Measurements from ENCODE around the gene ARAP2.

The ARAP2 gene

DNA sequence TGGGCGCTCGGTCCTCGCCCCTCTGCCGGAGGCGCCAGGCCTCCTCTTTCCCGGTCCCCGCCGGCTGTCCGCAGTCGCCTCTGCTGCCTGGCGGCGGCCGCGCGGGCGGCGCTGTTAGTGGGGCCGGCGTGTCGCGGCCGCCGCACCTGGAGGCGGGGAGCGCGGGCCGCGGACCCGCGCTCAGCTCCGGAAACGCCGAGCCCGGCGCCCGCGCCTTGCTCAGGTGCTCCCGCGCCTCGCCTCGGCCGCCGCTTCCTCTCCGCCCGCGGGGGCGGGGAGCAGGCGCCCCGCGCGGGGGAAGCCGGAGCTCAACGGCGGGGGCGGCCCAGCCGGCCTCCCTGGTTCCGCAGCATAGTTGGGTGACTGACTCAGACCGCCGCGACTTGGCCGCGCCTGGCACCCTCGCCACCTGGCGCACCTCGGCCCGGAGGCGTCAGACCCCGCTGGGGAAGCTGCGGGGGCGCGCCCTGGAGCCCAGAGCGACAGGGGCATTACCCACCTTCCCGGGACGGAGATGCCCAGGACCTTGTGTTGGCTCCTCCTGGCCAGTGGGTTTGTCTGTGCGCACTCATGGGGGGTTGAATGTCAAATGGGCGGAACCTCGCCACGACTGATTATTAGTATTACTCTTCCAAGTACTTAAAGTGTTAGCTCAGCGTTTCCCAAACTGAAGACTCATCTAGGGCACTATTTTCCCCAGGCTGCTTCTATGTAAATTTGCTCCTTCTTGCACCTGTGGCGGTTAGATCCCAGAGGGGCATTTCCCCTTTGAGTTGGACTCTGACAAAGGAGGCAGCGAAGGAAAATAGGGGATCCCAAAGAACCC, at the start of gene ARAP2:
TSS of gene ARAP2 (minus strand) at position 258 of the 826 bp plus-strand sequence. CDS start 15,028 bp downstream, outside the sequence.
- DNase-seq: peak; percentile 47

- DNase-seq: no peak
Measured at GRCh38 chr4:36292556-36293188, 48.4 kb upstream of the ARAP2 start.

GRCh38 chr4:36290641-36291040, 46.3 kb upstream of the ARAP2 start:
- no peak for DNase-seq

DNA sequence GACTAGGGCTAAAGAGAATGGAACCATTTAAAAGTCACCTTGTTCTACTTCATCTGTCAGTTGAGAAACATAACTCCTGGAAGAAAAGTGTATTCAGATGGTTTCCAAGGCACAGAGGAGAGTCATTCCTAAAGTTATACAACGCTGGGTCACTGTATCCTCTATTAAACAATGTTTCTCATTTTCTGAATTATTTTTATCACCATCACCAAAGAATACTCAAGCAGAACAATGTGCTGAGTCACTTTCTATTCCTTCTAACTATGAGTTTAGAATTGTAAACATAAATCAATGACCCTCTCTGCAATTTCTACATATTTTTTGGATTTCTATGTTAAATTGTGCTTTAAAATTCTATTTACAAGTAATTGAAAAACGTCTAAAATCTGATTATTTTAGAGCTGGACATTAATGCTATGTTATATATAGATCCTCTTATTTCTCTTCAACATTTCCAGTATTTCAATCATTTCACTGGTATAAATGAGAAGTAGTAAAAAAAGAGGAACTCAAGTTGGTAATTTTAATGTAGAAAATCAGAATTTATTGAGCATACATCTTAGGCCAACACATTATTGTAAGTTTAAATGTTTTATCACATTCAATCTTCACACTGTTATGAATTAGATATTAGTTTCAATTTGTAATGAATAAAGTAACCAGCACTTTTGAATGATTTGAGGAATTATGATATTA, 44.6 kb upstream of the ARAP2 start:
- no peak for DNase-seq

- no peak for DNase-seq
Measured at GRCh38 chr4:36286481-36286871, 42.2 kb upstream of the ARAP2 start.

GRCh38 chr4:36285784-36286480, 41.6 kb upstream of the ARAP2 start:
- DNase-seq: no peak

DNA sequence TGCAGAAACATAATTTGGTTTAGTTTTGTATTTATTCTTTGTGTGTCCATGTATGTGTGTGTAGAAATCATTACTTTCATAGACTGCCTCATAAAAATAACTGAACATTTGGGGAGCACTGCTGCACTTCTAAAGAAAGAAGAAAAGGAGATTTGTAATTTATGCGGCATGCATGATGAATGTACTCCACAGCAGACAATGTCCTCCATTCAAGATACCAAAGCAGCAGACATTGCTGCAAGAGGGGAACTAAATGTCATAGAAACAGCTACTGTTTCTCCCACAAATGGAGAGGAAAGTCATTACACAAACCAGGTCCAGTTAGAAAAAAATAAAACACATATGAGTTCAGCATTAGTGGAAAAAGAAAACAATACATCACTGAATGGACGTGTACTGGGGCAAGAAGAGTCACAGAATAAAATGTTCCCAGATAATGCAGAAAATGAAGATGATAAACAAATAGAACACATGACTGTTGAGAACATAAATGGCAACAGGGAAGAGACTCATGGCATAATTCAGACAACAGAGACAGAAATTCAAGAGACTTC, 39.7 kb upstream of the ARAP2 start:
- no peak for DNase-seq

GRCh38 chr4:36282503-36283030, 38.3 kb upstream of the ARAP2 start:
- DNase-seq: no peak

- DNase-seq: no peak
Measured at GRCh38 chr4:36281384-36282106, 37.2 kb upstream of the ARAP2 start, which contains the start of gene DTHD1. Gene DTHD1, plus strand, starts transcription at chr4:36281616. Its CDS starts 143 bp downstream, at chr4:36281759.

DNA sequence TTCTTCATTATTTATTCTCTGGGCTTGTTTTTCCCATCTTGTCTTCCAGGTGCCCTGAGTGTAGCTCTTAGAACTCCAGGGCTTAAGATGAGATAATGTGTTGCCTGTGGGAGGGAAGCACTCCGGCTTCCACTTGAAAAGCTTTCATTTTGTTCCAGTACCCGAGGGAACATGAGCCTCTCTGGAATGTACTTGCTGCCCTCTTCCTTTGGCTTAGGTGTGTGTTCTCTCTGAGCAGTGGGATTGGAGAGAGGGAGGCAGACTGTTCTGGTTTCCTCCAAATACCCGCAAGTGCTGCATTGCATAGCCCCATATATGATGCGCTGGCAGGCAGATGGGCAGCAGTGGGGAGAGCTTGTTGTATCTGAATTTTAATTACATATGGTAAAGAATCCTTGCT, 36.2 kb upstream of the ARAP2 start:
- DNase-seq: no peak

GRCh38 chr4:36278789-36279188, 34.5 kb upstream of the ARAP2 start:
- DNase-seq: no peak

DNA sequence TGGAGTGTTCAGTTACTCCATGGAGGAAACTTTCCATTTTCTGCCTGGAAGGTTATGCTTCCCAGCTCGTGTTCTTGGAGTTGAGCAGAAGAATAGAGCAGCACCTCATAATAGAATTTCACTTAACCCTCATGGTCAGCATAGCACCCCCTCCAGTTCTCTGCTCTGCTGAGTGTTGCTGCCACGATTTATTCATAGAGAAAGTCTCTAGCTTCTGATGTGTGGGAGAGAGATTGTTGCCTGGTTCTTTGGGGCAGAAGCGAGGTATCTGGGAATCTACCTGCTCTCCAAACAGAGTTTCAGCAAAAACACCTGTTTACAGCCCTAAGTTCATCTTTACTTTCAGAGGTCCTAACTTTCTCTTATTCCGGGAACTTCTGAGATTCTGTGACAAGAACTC, 33.2 kb upstream of the ARAP2 start:
- DNase-seq: no peak

DNA sequence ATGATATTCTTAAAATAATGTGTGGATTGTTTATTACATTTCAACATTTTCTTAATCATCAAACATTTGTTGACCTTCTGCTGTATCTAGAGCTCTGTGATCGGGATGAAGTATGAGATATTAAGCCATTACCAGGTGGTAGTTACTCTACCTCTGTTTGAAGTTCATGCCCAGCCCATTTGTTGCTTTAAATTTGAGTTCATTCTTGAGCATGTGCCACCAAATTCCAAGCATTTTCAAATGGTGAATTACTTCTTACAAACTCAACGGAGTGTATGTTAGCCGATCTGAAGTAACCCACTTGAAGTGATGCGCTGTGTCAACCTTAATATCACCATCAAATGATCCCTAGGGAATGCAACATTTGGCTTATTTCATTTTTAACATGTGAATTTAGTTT, 29.8 kb upstream of the ARAP2 start:
- DNase-seq: no peak

GRCh38 chr4:36273276-36273675, 29.0 kb upstream of the ARAP2 start:
- no peak for DNase-seq

- DNase-seq: no peak
Measured at GRCh38 chr4:36269533-36270173, 25.3 kb upstream of the ARAP2 start.

DNA sequence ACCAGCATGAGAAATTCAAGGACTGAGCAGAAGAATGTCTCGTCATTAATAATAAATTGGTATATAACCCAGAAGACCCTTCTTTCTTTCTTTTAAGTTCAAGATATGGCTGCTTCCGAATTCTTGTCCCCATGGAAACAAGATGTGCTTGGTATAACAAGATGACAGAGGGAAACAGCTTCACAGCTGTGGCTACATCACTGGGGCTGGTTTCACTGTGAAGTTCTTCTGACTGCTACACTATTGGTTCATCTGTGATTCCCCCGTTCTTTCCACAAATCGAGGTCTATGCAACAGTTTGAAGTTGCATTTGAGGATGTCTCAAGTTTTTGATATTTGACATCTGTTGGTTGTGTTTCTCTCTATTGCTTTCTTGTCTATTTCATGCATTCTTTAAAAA, 24.8 kb upstream of the ARAP2 start:
- DNase-seq: no peak

GRCh38 chr4:36267486-36268268, 23.4 kb upstream of the ARAP2 start:
- DNase-seq: no peak

GRCh38 chr4:36264207-36264826, 20.0 kb upstream of the ARAP2 start:
- DNase-seq: no peak

- no peak for DNase-seq
Measured at GRCh38 chr4:36260731-36261130, 16.4 kb upstream of the ARAP2 start.

GRCh38 chr4:36256398-36256891, 12.1 kb upstream of the ARAP2 start:
- DNase-seq: peak; percentile 58
